GM18517 (cell line): Measurements from ENCODE around the gene EDC3.
"Not testable (repeated sequence)": the region's sequence is repeated elsewhere in the genome, so short reads cannot be mapped to it uniquely, and the experiment has no call there.

Experiments
- ATAC-seq: cut with Tn5 transposase; IDR thresholded peaks from one replicate; pipeline ENCODE4 v1.9.1; 2021; ENCODE audit warnings: mild to moderate bottlenecking, moderate library complexity; ENCODE audit not compliant: unreplicated experiment

EDC3 gene

DNA sequence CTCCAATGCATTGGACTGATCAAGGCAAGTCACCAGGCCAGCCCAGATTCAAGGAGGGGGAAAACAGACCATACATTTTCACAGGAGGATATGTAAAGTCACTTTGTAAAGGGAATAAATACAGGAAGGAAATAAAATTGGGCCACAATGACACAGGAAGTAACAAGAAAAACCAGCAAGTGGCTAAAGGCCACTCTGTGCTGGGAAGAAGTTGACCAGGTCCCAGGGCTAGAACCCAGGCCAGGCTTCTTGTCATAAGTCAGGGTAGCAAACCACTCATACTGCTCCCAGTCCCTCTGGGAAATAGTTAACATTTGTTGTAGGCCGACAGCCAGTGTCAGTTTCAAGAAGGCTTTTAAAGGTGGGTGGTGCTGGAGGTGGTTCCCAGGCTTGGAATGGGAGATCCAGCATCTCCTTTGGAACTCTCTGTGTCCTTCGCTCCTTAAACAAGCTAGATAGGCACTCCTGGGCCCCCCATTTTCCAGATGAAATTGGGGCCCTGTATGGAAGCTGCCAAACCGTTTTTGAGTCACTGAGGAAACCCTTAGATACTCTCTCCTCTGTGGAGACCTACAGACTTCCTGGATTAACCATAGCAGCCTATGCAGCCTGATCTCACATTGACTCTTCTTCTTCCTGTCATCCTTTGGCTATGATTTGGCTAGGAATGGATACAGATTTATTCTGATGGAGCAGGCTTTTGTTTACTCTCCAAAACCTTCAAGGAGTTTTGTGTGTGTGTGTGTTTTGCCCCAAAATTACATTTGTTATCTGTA is 14.7 kb upstream of the EDC3 start:
- no peak for ATAC-seq

DNA sequence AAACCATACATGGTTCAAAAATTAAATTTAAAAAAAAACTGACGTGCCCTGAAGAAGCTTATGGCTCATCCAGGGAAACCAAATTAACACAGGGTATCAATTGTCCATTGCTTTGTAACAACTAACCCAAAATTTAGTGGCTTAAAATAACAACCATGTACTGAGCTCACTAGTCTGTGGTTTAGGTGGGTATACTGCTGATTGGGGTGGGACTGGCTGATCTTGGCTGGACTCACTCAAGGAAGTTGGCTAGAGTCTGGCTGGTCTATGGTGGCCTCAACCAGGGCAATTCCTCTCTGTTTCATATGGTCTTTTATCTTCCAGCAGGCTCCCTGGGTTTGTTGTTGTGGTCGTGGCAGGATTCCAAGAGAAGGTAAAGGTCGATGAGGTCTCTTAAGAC is 14.1 kb upstream of the EDC3 start:
- no peak for ATAC-seq

GRCh38 chr15:74709011-74709410 is 13.2 kb upstream of the EDC3 start:
- no peak for ATAC-seq

- no peak for ATAC-seq
These were observed 984 bp upstream of the EDC3 start for GRCh38 chr15:74696808-74697207.

DNA sequence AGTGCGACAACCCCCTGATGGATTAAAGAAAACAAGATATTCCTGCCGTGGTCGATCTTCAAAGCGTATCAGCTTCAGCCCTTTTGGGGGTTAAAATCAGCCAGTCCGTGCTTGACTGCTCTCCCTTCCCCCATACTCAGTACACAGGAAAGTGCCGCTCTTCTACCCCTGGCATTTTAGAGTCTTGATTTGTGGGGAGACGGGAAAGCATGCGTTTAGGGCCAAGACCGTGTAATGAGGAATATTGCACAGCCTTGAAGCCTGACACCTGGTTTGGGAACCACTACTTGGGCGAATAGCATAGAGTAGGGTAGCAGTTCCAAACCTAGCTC is 540 bp upstream of the EDC3 start:
- no peak for ATAC-seq

DNA sequence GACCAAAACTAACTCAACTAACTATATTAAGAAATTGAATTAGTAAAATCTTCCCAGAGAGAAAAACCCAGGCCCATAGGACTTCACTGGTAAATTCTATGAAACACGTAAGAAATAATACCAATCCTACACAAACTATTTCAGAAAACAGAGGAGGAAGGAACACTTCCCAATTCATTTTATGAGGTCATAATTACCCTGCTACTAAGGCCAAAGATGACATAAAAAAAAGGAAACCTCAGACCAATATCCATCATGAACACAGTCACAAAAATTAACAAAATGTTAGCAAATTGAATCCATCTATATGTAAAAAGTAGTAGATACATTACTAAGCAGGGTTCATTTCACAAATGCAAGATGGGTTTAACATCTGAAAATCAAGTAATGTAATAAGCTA is 3.5 kb downstream of the EDC3 start:
- no peak for ATAC-seq

- no peak for ATAC-seq
These were observed 12.1 kb downstream of the EDC3 start for GRCh38 chr15:74683758-74684157.

GRCh38 chr15:74682954-74683353 is 12.9 kb downstream of the EDC3 start:
- ATAC-seq, result no peak

DNA sequence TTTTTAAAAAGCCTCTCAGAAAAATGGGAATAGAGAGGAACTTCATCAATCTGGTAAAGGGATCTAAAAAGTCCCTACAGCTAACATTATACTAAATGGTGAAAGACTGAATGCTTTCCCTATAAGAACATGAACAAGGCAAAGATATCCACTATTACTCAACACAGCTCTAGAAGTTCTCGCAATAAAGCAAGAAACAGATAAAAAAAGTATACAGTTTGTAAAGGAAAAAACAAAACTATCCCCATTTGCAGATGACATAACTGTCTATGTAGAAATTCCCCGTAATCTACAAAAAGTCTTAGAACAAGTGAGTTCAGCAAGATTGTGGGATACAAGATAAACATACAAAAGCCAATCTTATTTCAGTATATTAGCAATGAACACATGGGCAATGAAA is 15.4 kb downstream of the EDC3 start:
- ATAC-seq, result no peak

DNA sequence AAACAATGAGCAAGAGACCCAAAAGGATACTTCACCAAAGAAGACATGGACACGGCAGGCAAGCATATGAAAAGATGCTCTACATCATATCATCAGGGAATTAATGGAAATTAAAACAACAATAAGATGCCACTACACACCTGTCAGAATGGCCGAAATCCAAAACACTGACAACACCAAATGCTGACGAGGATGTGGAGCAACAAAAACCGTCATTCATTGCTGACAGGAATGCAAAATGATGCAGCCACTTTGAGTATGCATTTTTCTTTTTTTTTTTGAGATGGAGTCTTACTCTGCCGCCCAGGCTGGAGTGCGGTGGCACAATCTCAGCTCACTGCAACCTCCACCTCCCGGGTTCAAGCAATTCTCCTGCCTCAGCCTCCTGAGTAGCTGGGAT is 19.0 kb downstream of the EDC3 start:
- ATAC-seq, result no peak

DNA sequence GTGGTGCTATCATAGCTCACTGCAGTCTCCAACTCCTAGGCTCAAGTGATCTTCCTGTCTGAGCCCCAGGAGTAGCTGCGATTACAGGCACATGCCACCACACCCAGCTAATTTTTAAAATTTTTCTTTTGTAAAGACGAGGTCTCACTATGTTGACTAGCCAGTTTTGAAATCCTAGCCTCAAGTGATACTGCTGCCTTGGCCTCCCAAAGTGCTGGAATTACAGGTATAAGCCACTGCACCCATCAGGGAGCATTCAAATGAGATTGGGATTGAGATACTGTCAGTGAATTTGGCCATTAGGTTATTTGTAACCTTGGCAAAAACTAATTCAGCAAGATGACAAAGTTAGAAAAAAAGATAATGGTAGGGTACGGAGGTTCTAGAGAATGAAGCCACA is 21.7 kb downstream of the EDC3 start:
- no peak for ATAC-seq

- no peak for ATAC-seq
These were observed 26.2 kb downstream of the EDC3 start for GRCh38 chr15:74669627-74670026.

GRCh38 chr15:74667975-74668374 is 27.8 kb downstream of the EDC3 start:
- ATAC-seq, result no peak

DNA sequence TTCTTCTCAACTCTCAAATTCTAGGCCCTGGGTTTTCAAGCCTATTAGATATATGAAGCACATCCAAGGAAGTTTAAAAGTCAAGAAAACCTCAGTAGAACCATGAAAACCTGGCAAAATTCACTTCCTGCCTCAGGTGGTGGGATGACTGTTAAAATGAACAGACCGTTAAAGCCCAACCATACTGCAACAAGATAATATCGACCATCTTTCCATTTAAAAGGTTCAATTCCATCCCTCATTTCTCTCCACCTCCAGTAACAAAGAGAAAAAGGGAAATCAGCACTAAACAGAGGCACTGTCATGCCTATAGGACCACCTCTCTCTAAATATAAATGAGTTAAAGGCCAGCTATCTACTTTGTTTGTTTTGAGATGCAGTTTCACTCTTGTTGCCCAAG is 31.2 kb downstream of the EDC3 start:
- no peak for ATAC-seq

- ATAC-seq, result no peak
These were observed 31.7 kb downstream of the EDC3 start for GRCh38 chr15:74664028-74664616.

DNA sequence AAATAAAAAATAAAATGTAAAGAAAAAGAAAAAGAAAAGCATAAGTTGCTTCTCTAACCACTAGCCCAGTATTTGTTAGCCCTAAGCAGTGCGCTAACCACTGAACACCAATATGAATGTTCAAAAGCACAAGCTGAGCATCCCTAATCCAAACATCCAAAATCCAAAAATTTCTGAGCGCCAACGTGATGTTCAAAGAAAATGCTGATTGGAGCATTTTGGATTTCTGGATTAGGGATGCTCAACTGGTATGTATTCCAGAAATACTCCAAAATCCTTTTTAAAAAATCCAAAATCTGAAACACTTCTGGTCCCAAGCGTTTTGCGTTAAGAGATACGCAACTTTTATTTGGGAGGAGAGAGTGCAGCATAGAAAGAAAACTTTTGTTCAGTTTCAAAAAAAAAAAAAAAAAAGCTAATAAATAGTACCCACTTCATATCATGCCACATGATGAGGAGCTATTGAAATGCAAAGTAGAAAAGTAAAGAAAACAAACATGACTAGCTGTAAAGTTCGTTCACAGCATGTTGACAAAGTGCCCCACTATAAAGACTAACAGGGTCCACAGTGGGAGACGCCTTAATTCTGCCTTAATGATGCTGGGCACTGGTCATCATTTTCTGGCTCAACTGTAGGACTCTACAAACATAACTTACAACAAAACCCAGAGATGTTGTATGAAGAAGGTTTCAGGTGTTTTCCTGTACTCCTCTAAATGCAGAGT is 32.4 kb downstream of the EDC3 start:
- ATAC-seq, result no peak

- ATAC-seq, result no peak
These were observed 33.6 kb downstream of the EDC3 start for GRCh38 chr15:74662064-74662860.

- ATAC-seq, result not testable (repeated sequence)
These were observed 34.5 kb downstream of the EDC3 start for GRCh38 chr15:74661280-74661679.

GRCh38 chr15:74657846-74658245 is 38.0 kb downstream of the EDC3 start:
- ATAC-seq, result no peak

GRCh38 chr15:74656935-74657535 is 38.8 kb downstream of the EDC3 start:
- no peak for ATAC-seq

GRCh38 chr15:74655424-74655823 is 40.4 kb downstream of the EDC3 start:
- no peak for ATAC-seq
